ENCODE measurements around the gene SRL.

- TF ChIP-seq CTCF (IDR thresholded peaks at IDR 0.05) (no peak), POLR2A (IDR thresholded peaks at IDR 0.05) (no peak)
These were observed 63.3 kb downstream of the SRL start for GRCh38 chr16:4178468-4179010.

Measured in suprapubic skin (tissue), 3 donors.